PC-3 (cell line): ENCODE measurements around the gene SLC52A1.

ENCODE experiments used
- EZH2 ChIP-seq: fragments of 300-600 bp; sonication (generic); IDR thresholded peaks from one replicate; pipeline ENCODE4 v1.6.1; 2017; ENCODE audit warnings: antibody characterized with exemption, mild to moderate bottlenecking, low read length; ENCODE audit not compliant: unreplicated experiment
- EZH2phosphoT487 ChIP-seq: fragments of 300-600 bp; sonication (generic); IDR thresholded peaks from 2 replicates; pipeline ENCODE4 v1.6.1; 2018; ENCODE audit warnings: mild to moderate bottlenecking, antibody characterized with exemption, low read length, borderline replicate concordance

- TF ChIP-seq EZH2 = no peak
- TF ChIP-seq EZH2phosphoT487 = no peak
These were observed 31.9 kb downstream of the SLC52A1 start for GRCh38 chr17:5003214-5003867.
